HL-60/S4 treated with retinoic acid at 250 ng/mL for 4 days and 3 days (cell line): ENCODE data around the gene TMEM121.
"Not testable (repeated sequence)": the region's sequence is repeated elsewhere in the genome, so short reads cannot be mapped to it uniquely, and the experiment has no call there.

Source experiments
- in situ Hi-C: fragments of 300-500 bp; cut with MboI; formaldehyde crosslinking; loops from 2 replicates; pipeline ENCODE4 v1.7.0; 2022; ENCODE audit warnings: low sequenced_read_pairs

Gene TMEM121

DNA sequence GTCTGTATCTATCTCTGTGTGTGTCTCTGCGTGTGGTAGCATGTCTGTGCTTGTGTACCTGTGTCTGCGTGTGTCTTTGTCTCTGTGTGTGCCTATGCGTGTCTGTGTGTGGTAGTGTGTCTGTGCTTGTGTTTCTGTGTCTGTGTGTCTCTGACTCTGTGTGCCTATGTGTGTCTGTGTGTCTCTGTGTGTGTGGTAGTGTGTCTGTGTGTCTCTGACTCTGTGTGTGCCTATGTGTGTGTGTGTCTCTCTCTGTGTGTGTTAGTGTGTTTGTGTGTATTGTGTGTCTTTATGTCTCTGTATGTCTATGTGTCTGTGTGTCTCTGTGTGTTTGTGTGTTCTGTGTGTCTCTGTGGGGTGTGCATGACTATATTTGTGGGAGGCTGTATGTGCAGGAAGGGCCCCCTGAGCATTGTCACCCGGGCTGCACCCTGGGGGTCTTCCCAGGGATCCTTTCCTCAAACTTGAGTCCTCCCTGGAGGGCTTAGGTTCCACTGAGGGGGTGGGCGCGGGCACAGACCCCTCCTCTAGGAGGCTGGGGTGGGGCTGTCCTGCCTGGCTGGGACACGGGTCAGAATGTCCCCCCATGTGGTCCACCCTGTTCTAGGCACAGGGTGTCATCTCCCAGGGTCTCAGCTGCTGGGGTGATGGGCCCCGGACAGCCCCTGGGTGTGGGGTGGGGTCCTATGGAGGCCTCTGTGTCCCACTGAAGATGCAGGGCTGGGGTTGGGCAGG lies 39.0 kb downstream of the TMEM121 start:
- in situ Hi-C loops = not testable (repeated sequence)

- in situ Hi-C loops = not testable (repeated sequence)
Measured at GRCh38 chr14:105566248-105567163, 40.1 kb downstream of the TMEM121 start.

GRCh38 chr14:105567164-105568103 lies 41.1 kb downstream of the TMEM121 start:
- in situ Hi-C loops = not testable (repeated sequence)

GRCh38 chr14:105568140-105568843 lies 41.9 kb downstream of the TMEM121 start:
- in situ Hi-C loops = not testable (repeated sequence)

GRCh38 chr14:105568859-105569766 lies 42.7 kb downstream of the TMEM121 start:
- in situ Hi-C loops = no loop called here

GRCh38 chr14:105570482-105570881 lies 44.1 kb downstream of the TMEM121 start:
- in situ Hi-C loops = no loop called here

- in situ Hi-C loops = not testable (repeated sequence)
Measured at GRCh38 chr14:105571181-105571951, 45.0 kb downstream of the TMEM121 start.

GRCh38 chr14:105572063-105572462 lies 45.7 kb downstream of the TMEM121 start:
- in situ Hi-C loops = not testable (repeated sequence)

- in situ Hi-C loops = not testable (repeated sequence)
Measured at GRCh38 chr14:105573841-105574240, 47.5 kb downstream of the TMEM121 start.

- in situ Hi-C loops = not testable (repeated sequence)
Measured at GRCh38 chr14:105574411-105574810, 48.0 kb downstream of the TMEM121 start.

DNA sequence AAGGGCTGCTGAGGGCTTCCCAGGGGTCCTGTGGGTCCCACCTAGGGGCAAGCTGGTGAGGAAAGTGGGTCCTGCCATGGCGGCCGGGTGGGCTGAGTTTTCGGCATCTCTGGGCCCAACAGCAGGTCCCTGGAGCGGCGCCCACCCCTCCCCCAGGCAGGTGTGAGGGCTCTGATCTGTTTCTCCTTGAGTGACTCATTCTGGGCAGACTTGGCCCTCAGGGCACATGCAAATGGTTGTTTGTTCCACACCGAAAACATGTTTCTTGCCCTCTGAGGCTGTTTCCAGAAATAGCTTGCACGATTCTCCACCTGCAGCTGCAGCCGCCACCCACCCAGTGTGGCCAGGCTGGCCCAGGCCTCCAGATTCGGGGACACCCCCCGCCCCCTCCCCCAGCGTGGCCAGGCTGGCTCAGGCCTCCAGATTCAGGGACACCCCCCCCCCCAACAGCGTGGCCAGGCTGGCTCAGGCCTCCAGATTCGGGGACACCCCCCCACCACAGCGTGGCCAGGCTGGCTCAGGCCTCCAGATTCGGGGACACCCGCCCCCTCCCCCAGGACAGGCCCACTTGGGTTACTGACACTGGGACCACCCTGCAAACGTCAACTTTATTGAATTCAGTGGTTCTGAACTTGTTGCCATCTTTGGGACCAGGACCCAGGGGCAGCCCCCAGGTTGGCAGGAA lies 48.8 kb downstream of the TMEM121 start:
- in situ Hi-C loops = not testable (repeated sequence)

DNA sequence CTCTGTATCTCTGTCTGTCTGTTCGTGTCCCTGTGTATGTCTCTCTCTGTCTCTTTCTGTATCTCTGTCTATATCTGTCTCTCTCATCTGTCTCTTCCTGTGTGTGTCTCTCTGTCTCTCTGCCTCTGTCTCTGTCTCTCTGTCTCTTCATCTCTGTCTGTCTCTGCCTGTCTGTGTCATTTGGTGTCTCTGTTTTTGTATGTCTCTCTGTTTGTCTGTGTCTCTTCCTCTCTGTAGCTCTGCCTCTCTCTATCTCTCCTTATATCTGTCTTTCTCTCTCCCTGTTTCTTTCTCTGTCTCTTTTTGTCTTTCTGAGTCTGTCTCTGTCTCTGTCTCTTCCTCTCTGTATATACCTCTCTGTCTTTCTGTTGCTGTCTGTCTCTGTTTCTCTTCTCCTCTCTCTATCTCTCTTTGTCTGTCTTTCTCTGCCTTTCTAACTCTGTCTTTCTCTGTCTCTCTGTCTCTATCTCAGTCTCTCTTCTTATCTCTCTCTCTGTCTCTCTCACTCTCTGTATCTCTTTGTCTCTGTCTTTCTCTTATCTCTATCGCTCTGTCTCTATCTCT lies 50.2 kb downstream of the TMEM121 start:
- in situ Hi-C loops = no loop called here

DNA sequence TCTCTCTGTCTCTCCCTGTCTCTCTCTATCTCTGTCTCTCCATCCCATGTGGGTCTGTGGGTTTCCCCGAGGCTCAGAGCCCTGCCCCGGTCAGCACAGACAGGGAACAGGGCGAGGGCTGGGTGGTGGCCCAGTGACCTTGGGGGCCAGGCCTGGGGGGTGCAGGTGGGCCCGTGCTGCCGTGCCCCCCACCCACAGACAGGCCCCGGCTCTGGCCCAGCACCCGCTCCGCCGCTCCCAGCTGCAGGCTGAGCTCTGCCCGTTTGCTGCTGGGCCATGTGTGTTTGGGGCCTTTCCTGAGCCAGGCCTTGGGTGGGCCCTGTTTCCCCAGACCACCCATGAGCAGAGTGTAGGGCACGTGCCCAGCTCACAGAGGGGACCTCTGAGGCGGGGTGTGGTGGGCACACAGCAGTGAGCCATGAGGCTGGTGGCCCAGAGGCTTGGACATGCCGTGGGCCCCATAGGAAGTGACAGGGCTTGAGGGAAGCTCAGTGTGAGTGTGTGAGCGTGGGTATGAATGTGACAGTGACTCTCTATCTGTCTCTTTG lies 51.0 kb downstream of the TMEM121 start:
- in situ Hi-C loops = no loop called here

DNA sequence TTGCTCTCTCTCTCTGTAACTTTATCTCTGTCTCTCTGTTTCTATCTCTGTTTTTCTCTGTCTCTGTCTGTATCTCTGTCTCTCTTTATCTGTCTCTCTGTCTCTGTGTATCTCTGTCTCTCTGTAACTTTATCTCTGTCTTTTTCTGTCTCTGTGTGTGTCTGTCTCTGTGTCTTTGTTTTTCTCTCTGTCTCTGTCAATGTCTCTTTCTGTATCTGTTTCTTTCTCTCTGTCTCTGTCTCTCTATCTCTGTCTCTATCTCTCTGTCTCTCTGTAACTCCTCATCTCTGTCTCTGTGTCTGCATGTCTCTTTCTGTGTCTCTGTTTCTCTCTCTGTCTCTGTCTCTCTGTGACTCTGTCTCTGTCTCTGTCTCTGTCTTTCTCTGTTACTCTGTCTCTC lies 51.7 kb downstream of the TMEM121 start:
- in situ Hi-C loops = no loop called here

DNA sequence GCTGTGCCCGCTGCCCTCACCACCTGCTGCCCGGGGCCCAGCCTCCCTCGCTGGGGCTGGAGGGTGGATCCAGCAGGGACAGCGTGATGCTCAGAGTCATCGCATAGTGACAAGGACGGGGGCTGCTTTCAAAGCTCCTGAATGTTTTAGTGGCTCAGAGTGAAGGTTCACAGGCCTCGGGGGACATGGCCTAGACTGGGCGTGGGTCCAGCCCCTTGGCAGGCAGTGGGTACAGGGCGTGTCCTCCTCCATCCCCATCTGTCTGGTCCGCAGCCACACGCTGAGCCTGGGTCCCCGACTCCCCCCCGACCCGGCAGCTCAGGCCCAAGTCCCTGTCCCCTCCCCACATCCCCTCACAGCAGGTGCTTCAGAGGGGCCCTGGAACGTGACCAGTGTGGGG lies 52.8 kb downstream of the TMEM121 start:
- in situ Hi-C loops = not testable (repeated sequence)
